CD4-positive, alpha-beta T cell treated with Interleukin-4 for 4 hours (primary cell): ENCODE data around the gene VTN.
"Not testable (repeated sequence)": the region's sequence is repeated elsewhere in the genome, so short reads cannot be mapped to it uniquely, and the experiment has no call there.

ENCODE experiments used
- DNase-seq: peaks from one replicate; pipeline ENCODE4 v3.0.0-alpha.2; 2020

Gene VTN

GRCh38 chr17:28338769-28339212, 31.3 kb downstream of the VTN start:
- DNase-seq: not testable (repeated sequence)

DNA sequence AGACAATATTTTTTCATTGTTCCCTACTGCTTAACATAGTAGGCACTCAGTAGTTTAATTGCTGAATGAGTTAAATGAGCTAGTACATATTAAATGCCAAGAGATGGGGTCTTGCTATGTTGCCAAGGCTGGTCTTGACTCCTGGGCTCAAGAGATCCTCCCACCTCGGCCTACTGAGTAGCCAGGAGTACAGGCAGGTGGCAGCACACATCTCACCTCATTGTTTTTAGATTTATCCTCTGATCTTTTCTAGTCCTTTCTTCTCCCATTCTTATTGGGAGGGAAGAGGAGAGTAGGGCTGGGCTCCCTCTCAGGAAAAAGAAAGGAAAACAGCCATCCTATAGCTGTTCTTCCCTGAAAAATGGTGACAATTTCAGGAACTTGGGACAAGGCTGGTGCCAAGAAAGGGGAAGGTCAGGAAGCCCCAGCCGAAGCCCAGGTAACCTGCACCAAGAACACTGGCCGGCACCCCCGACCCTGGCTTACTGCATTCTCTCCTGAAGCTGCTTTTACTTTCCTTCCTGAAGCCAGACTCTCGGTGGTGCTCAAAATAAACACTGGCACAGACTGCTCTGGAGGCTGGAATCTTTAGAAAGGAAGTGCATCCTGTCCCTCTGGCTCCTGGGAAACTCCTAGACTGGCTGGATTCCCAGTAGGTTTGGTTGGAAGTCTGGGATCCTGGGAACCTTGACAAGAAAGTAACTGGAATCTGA, 31.9 kb downstream of the VTN start:
- DNase-seq: no peak

DNA sequence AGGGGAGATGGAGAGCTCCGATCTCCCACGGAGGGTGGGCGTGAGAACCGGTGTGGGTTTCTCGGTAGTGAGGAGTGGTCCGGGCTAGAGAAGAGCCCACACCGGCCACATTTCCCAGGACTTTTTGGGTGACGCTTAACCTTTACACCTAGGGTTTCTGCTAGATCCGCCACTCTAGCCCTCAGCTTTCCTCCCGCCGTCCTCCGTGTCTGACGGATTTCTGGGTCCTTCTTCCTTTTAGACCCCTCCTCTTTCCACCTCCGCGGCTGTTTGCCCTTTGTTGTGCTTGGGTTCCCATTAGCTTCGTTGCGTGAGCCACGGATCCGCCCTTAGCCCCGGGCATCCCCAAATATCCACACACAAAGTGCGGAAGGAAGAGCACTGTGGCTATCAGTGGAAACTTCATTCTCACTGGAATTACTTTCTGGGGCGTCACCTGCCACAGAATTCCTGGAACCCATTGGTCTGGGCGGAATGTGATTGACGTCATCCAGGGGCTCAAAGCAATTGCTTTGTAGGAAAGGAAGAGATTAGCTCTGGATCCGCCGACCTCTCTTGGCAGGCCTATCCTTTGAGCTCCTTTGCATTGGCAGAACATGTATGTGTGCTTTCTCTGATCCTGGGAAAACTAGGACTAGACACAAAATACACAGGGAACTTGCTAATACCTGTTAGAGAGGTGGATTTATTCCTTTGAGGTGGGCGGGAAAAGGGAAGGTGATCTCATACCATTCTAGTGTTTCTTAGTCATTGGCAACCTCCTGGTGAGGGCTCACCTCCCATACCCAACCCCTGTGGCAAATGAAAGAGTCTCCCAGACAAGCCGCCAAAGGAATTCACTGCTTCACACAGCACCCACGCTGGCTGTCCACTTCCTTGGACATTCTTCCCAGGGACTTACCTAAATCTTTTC, 33.9 kb downstream of the VTN start:
- no peak for DNase-seq

DNA sequence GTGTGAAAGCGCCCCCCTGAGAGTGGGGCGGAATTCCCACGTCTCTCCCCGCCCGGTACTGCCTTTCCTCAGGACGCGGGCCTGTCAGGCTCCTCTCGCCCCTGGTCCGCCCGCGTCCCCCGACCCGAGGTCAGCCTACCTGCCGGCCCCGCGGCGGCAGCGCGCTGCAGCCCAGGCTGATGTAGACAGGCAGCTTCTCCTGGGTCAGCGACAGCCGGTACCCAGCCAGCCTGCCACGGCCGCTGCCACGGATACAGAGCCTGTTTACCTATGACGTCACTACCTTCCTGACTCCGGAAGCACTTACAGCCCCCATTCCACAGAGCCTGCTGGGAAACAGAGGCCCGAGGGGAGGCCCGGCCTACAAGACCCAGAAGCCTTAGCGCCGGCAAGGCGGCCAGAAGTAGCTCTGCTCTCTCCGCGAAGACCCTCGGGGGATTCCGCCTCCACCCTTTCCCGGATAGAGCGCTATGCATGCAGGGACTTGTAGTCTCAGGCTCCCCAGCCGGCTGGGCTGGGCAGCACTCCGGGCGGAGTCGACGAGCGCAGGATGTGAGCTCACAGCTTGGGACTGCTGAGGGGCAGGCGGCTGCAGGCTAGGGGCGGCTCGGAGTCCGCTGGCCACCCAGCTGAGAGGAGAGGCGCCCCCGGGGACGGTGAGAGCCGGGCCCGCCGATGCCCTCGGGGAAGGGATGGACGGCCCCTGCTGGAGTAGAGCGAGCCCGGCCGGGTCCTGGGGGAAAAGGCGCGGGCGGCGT, 34.7 kb downstream of the VTN start, which contains the start of the genes IFT20 and TNFAIP1:
TSS of gene IFT20 (minus strand) at position 272 of the 758 bp plus-strand sequence. CDS start 3,487 bp downstream, outside the sequence.
TSS of gene TNFAIP1 (plus strand) at position 561 of the 758 bp plus-strand sequence. CDS start 3,761 bp downstream, outside the sequence.
- DNase-seq: peak; percentile 99

DNA sequence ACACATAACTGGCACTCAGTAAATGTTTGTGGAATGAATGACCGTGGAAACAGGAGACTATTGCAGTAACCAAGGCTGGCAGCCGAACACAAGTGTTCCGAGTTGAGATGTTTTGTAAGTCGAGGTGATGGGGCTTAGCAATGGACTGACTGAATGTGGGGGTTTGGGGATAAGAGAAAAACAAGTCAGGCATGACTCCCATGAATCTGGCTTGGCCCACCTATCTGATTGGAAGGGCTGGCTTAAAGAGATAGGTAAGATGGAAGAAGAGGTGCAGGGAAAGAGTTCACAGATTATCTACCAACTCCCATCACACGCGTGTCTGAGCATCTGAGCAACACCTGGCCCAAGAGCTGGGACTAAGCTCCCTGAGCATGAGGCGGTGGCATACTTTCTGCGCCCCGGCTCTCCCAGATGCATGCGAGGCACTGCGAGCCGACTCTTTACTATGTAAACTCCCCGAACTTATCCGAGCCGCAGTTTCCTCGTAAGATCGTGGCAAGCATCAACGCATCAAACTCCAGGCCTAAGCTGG, 35.4 kb downstream of the VTN start:
- DNase-seq: no peak

DNA sequence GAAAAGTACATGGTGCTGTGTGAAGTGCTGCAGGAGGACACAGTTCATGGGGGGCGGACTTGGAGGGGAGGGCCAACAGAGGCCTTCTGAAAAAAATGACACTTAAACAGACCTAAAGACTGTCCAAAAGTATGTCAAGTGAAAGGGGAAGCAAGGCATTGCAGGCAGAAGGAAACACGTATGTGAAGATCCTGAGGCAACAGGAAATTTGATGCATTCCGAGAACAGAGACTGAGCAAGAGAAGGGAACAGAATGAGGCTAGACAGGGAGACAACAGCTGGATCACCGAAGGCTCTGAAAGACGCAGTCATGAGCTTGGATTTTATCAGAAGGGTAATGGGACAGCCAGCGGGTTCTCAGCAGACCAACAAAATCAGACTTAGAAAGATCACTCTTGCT, 35.9 kb downstream of the VTN start:
- DNase-seq: no peak

DNA sequence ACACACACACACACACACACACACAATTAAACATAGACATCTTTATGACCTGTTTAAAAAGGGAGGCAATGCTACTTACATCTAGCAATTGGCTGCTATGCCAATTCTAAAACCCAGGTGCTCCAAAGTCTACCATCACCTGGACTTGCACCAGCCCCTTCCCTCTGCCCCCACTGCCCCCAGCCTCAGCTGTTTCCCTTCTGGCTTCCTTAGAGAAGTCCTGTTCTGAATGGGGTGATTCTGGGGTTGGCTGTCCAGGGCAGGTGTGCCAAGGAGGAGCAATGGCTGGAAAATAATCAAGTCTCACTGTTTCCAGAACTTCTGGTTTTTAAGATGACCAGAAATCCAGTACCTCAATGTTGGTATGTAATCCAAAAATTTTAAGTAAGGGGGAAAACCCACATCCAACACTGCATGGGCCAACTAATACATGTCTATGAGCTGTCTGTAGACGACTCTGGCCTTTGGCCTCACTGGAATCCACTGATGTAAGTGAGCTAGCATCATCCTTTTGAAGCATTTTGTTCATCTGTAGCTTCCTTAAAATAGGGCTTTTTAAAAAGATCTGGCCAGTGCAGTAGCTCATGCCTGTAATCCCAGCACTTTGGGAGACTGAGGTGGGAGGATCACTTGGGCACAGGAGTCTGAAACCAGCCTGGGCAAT, 36.9 kb downstream of the VTN start:
- DNase-seq: no peak

DNA sequence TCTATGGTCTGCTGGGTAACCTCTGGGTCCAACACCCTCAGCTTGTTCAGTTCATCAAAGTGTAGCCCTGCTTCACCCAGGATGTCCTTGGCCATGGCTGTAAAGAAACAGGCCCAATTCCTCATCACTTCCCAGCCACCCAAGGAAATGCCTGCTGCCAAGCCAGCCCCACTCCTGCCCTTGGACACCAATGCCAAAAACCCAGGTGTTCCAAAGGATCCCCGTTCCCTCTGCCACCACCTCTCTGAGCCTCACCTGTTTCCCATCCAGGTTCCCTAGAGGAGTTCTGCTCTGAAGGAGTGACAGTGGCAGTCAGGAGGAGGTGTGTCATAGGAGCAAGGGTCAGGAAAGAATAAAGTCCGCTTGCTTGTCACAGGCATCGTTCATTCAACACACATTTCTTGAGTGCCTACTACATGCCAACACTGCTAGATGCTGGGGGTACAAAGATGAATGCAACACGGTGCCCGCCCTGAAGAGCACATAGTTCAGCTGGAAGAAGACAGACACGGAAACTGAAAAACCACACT, 38.2 kb downstream of the VTN start:
- DNase-seq: no peak

DNA sequence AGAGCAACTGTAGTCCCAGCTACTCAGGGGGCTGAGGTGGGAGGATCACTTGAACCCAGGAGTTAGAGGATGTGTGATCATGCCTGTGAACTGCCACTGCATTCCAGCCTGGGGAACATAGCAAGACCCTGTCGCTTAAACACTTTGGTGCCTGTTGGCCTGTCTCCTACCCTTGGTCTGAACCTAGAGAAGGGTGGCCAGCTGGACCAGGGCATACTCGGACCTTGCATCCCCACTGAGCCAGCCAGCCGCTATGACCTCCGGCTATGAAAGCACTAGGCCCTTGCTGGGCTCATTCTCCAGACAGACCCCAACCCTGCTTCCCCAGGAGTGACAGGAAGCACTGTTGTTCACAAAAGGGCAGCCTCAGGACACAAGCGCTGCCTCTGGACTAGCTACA, 39.4 kb downstream of the VTN start:
- DNase-seq: no peak

- DNase-seq: no peak
Measured at GRCh38 chr17:28328325-28328724, 41.8 kb downstream of the VTN start.

- DNase-seq: no peak
Measured at GRCh38 chr17:28327709-28328108, 42.4 kb downstream of the VTN start.

DNA sequence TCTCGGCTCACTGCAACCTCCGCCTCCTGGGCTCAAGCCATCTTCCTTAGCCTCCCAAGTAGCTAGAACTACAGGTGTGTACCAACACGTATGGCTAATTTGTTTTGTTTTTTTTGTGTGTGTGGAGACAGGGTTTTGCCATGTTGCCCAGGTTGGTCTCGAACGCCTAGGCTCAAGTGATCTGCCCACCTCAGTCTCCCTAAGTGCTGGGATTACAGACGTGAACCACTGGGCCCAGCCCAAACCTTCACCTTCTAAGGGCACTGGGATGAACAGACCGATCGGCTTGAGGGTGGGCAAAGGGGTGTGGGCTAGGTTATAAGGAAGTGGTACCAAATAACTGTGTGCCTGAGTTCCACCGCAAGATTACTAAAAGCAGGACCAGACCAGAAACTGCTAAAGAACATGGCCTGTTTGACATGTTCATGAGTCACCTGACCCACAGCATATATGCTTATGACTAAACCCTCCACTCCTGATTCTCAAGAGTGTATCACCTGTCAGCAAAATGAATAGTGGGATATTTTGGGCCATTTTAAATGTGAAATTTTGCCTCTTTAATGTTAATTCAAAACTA, 43.0 kb downstream of the VTN start:
- DNase-seq: no peak

DNA sequence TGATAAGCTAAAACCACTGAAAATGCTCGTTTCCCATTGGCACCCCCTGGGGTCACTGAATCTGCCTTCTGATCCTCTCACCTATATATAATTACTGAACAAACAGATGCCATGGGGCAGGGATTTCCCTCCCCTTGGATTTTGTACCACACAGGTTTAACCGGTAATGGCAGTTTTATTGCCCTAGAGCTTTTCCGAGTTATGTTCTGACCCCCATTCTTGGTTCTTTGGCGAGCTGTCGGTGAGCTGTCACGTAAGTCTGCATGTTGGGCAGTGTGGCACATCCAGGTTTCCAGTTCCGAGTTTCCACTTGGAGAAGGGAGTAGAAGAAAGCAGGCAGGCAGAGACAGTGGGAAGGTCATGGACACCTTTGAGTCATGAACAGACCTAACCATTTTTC, 44.0 kb downstream of the VTN start:
- no peak for DNase-seq

- DNase-seq: no peak
Measured at GRCh38 chr17:28325211-28325610, 44.9 kb downstream of the VTN start.

GRCh38 chr17:28324781-28325180, 45.3 kb downstream of the VTN start:
- no peak for DNase-seq

DNA sequence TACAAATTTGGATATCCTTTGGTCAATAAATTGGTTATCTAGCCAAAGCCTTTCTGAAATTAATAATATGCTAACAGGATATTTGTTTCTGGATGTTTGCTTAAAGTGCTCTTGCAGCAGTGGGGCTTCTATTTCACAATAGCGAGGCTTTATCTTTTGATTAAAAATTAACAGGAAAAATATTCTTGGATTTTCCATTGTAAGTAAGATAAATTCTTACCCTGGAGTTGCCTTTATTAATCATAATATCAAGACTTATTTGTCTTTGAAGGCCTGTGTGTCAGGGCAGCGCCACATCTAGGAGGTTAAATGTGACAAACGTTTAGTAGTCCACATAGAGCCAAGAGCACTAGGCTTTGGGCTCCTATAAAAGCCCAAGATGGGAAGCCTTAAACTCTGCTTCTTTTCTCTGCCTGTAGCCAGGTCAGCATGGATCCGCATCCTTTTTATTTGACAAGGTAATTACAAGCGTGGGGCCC, 45.8 kb downstream of the VTN start:
- no peak for DNase-seq

- DNase-seq: no peak
Measured at GRCh38 chr17:28320215-28321061, 49.7 kb downstream of the VTN start.

- DNase-seq: no peak
Measured at GRCh38 chr17:28319598-28319935, 50.5 kb downstream of the VTN start.

DNA sequence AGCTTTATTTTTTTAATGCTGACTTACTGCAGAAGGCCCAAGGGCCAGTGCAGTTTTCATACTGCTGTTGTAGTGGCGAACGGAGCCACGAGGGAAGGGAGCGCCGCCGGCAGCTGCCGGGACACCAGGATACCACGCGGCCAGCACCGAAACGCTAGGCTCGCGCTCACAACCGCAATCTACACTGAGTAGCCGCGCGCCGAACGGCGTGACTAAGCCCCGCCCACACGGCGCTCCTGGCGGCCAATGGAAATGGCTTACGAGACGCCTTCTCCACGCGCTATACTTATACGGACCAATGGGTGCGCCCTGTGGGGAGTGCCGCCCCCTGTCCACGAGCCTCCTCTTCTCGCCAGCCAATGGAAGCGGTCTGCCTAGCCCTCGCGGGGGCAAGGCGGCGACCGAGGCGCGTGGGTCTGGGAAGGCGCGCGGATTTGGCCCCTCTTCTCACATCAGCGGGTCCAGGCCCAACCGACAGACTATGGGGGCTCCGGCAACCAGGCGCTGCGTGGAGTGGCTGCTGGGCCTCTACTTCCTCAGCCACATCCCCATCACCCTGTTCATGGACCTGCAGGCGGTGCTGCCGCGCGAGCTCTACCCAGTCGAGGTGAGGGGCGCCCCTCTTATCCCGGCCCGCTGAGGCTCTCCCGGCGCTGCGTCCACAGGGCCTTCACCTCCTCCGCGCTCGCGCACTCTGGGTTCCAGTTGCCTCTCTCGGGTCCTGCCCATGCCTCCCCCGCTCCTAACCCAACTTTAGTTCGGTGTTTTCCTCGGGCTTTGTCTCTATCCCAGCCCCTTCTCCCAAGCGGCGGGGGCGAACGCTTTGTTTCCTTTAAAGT, 51.1 kb downstream of the VTN start, which contains the start of gene TMEM97:
TSS of gene TMEM97 (plus strand) at position 442 of the 839 bp plus-strand sequence. CDS start at position 482, 40 bp downstream.
- DNase-seq: peak; percentile 93
